ENCODE data around the gene D2HGDH. TPM values are rescaled to one million over a fixed set of nuclear protein-coding genes. Genes with fewer than 3 reads are reported as not detected.

The D2HGDH gene
- total and polyA plus RNA-seq, 9 of the 15 experiments (the other 6 are each of a cell fraction or from before 2014, with no cell fraction given), result 0.39 to 30.8 (median 10.3) TPM

DNA sequence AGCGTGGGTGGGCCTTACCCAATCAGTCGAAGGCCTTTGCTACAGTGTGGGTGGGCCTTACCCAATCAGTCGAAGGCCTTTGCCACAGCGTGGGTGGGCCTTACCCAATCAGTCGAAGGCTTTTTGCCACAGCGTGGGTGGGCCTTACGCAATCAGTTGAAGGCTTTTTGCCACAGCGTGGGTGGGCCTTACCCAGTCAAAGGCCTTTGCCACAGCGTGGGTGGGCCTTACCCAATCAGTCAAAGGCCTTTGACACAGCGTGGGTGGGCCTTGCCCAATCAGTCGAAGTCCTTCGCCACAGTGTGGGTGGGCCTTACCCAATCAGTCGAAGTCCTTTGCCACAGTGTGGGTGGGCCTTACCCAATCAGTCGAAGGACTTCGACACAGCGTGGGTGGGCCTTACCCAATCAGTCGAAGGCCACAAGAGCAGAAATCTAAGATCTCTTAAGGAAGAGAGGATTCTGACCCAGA, 25.9 kb downstream of the D2HGDH start (continued):
- TF ChIP-seq EP400 (IDR thresholded peaks at IDR 0.05), result no peak
- peak; percentile 45; the same call in 1 of the 2 replicates for TF ChIP-seq GABPB1 (CRISPR knock-in tag; IDR thresholded peaks at IDR 0.05)
- TF ChIP-seq LCOR (CRISPR knock-in tag; IDR thresholded peaks at IDR 0.05), result no peak
- peak; percentile 13; the same call in 1 of the 2 replicates for TF ChIP-seq EGR1 (conservative IDR thresholded peaks at IDR 0.05)
- no peak for TF ChIP-seq ZNF146 (CRISPR knock-in tag; IDR thresholded peaks at IDR 0.05; ENCODE audit: unreplicated experiment)
- TF ChIP-seq ZNF76 (CRISPR knock-in tag; IDR thresholded peaks at IDR 0.05; ENCODE audit: borderline replicate concordance), result no peak
- TF ChIP-seq TAF1 (IDR thresholded peaks at IDR 0.05; ENCODE audit: control insufficient read depth, extremely low read depth, insufficient read depth, low read length, severe bottlenecking), result no peak
- TF ChIP-seq CHD4 (IDR thresholded peaks at IDR 0.05; ENCODE audit: insufficient read depth, insufficient replicate concordance, low read depth, low read length, poor library complexity, severe bottlenecking), result peak; percentile 83
- TF ChIP-seq ZNF41 (CRISPR knock-in tag; conservative IDR thresholded peaks at IDR 0.05), result no peak
- no peak for TF ChIP-seq PHF8 (IDR thresholded peaks at IDR 0.05; ENCODE audit: borderline replicate concordance, low read length)
- no peak for TF ChIP-seq SREBF2 (CRISPR knock-in tag; IDR thresholded peaks at IDR 0.05)
- TF ChIP-seq TEAD4 (IDR thresholded peaks at IDR 0.05; ENCODE audit: low read length), result no peak
- no peak for TF ChIP-seq TEAD4 (CRISPR knock-in tag; IDR thresholded peaks at IDR 0.05; ENCODE audit: borderline replicate concordance)
- TF ChIP-seq BRCA1 (IDR thresholded peaks at IDR 0.05), result no peak
- no peak for TF ChIP-seq BRCA1 (CRISPR knock-in tag; IDR thresholded peaks at IDR 0.05)
- TF ChIP-seq CEBPG (CRISPR knock-in tag; IDR thresholded peaks at IDR 0.05), result peak; percentile 50
- TF ChIP-seq CEBPG (tag; conservative IDR thresholded peaks at IDR 0.05 in 1 of 2, IDR thresholded peaks at IDR 0.05 in 1 of 2), result no peak; a peak in 1 of 4 replicates
- TF ChIP-seq, protein P1, sequence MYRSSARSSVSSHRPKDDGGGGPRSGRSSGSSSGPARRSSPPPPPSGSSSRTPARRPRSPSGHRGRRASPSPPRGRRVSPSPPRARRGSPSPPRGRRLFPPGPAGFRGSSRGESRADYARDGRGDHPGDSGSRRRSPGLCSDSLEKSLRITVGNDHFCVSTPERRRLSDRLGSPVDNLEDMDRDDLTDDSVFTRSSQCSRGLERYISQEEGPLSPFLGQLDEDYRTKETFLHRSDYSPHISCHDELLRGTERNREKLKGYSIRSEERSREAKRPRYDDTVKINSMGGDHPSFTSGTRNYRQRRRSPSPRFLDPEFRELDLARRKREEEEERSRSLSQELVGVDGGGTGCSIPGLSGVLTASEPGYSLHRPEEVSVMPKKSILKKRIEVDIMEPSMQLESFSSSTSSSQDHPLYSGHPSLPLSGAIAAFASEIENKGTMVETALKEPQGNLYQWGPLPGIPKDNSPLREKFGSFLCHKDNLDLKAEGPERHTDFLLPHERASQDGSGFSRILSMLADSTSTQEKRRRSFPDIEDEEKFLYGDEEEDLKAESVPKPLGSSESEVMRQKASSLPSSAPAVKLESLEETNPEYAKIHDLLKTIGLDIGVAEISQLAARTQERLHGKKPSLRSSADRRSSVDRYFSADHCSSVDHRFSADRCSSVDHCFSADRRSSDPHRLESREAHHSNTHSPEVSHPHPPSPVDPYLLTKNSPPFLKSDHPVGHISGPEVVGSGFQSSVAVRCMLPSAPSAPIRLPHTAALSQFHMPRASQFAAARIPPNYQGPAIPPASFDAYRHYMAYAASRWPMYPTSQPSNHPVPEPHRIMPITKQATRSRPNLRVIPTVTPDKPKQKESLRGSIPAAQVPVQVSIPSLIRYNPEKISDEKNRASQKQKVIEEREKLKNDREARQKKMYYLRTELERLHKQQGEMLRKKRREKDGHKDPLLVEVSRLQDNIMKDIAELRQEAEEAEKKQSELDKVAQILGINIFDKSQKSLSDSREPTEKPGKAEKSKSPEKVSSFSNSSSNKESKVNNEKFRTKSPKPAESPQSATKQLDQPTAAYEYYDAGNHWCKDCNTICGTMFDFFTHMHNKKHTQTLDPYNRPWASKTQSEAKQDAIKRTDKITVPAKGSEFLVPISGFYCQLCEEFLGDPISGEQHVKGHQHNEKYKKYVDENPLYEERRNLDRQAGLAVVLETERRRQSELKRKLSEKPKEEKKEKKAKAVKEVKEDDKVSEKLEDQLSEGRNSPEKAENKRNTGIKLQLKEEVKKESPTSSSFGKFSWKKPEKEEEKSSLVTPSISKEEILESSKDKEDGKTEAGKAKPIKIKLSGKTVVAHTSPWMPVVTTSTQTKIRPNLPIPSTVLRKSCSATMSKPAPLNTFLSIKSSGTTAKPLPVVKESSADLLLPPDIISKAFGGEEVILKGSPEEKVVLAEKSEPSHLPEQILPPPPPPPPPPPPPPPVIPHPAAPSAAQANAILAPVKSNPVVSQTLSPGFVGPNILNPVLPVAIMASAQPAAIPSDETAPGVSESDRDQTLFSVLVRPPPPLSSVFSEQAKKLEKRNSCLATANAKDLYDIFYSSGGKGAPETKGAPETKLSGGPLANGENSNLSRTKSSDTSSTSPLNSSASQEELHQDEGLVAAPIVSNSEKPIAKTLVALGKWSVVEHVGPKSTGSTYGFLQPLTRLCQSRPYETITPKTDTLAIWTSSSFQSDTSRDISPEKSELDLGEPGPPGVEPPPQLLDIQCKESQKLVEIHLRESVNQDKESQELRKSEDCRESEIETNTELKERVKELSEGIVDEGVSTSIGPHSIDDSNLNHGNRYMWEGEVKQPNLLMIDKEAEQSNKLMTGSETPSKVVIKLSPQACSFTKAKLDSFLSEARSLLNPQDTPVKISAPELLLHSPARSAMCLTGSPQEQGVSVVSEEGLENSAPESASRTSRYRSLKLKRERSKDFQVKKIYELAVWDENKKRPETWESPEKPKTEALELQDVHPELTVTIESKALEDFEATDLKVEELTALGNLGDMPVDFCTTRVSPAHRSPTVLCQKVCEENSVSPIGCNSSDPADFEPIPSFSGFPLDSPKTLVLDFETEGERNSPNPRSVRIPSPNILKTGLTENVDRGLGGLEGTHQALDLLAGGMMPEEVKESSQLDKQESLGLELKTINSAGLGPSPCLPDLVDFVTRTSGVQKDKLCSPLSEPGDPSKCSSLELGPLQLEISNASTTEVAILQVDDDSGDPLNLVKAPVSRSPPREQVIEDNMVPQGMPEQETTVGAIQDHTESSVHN (IDR thresholded peaks at IDR 0.05; ENCODE audit: borderline replicate concordance in 1 of 2, low read depth in 1 of 2), result no peak
- no peak for TF ChIP-seq KLF10 (CRISPR knock-in tag; IDR thresholded peaks at IDR 0.05)
- TF ChIP-seq ILK (tag; IDR thresholded peaks at IDR 0.05; ENCODE audit: borderline replicate concordance, low read depth), result no peak
- TF ChIP-seq CBX3 (IDR thresholded peaks at IDR 0.05; ENCODE audit: borderline replicate concordance in 1 of 2, low read length in 2 of 2), result peak in 1 of 2 experiments; percentile 88; a peak in 2 of 3 replicates
- TF ChIP-seq FUS (optimal IDR thresholded peaks at IDR 0.05; ENCODE audit: low read depth, low read length), result no peak
- TF ChIP-seq RUNX1 (IDR thresholded peaks at IDR 0.05; ENCODE audit: low read depth), result no peak
